Right atrium auricular region (tissue), 2 donors: Measurements from ENCODE around the gene ERN1. TPM values are rescaled to one million over a fixed set of nuclear protein-coding genes. Genes with fewer than 3 reads are reported as not detected.

Experiments used
- DNase-seq: peaks from one replicate; pipeline ENCODE4 v3.0.0-alpha.2; 2019; ENCODE audit warnings: low spot score
- H3K27ac ChIP-seq, 2 donors: fragments of 200-600 bp; sonication (generic); 1 replicate in 1 of 2; 2 replicates in 1 of 2; pipeline ENCODE4 v1.5.1; 2016 to 2019
- H3K27me3 ChIP-seq, 2 donors: fragments of 200-600 bp; sonication (generic); one replicate each; pipeline versions ENCODE4 v1.5.1 to v1.6.0; 2017 to 2019
- H3K36me3 ChIP-seq: fragments of 200-600 bp; sonication (generic); one replicate; pipeline ENCODE4 v1.5.1; 2016
- H3K4me1 ChIP-seq, 2 donors: fragments of 200-600 bp; sonication (generic); one replicate each; pipeline versions ENCODE4 v1.5.1 to v1.6.0; 2017 to 2019
- H3K4me3 ChIP-seq, 2 donors: fragments of 200-600 bp; sonication (generic); 1 replicate in 1 of 2; 2 replicates in 1 of 2; pipeline ENCODE4 v1.5.1; 2017 to 2019; ENCODE audit warnings: mild to moderate bottlenecking in 1 of 2, moderate library complexity in 1 of 2
- H3K9me3 ChIP-seq, 2 donors: fragments of 200-600 bp; sonication (generic); one replicate each; pipeline ENCODE4 v1.5.1; 2019
- CTCF ChIP-seq, 2 donors: fragments of 200-600 bp; sonication (generic); IDR thresholded peaks; one replicate each; pipeline ENCODE4 v1.5.1; 2019; ENCODE audit warnings: antibody characterized with exemption in 2 of 2
- total RNA-seq, 2 donors: library from RNA; depleted of rRNA; stranded (reverse); fragments of >200 nt; gene quantifications; one replicate each; pipeline ENCODE4 v1.1.0, GENCODE V29; 2016

The ERN1 gene
- total RNA-seq, 2 donors from 2014 or later: 7.0 to 11.9 TPM

- H3K4me3 ChIP-seq: no peak overlapping the region
- peaks cover 51% of the 10 kb centered on the region for H3K36me3 ChIP-seq
- TF ChIP-seq CTCF (IDR thresholded peaks at IDR 0.05): no peak
- peaks cover 9 to 24% of the 10 kb centered on the region in 2 donors for H3K9me3 ChIP-seq
- H3K27me3 ChIP-seq: no peaks in the 10 kb centered on the region
- H3K27ac ChIP-seq: no peak overlapping the region
- DNase-seq: no peak
- H3K4me1 ChIP-seq: peaks cover 0 to 7% of the 10 kb centered on the region in 2 donors
These were observed 62.3 kb downstream of the ERN1 start for GRCh38 chr17:64067657-64068056.

GRCh38 chr17:64066716-64067115 lies 63.2 kb downstream of the ERN1 start:
- H3K27me3 ChIP-seq: no peaks in the 10 kb centered on the region
- peaks cover 0 to 7% of the 10 kb centered on the region in 2 donors for H3K4me1 ChIP-seq
- peaks cover 9 to 24% of the 10 kb centered on the region in 2 donors for H3K9me3 ChIP-seq
- H3K4me3 ChIP-seq: no peak overlapping the region
- no peak for DNase-seq
- H3K27ac ChIP-seq: no peak overlapping the region
- TF ChIP-seq CTCF (IDR thresholded peaks at IDR 0.05): no peak
- H3K36me3 ChIP-seq: peaks cover 45% of the 10 kb centered on the region

- TF ChIP-seq CTCF (IDR thresholded peaks at IDR 0.05): no peak
- peaks cover 0 to 7% of the 10 kb centered on the region in 2 donors for H3K4me1 ChIP-seq
- peaks cover 41% of the 10 kb centered on the region for H3K36me3 ChIP-seq
- no peak overlapping the region for H3K27ac ChIP-seq
- peaks cover 9 to 18% of the 10 kb centered on the region in 2 donors for H3K9me3 ChIP-seq
- no peaks in the 10 kb centered on the region for H3K27me3 ChIP-seq
- H3K4me3 ChIP-seq: no peak overlapping the region
- no peak for DNase-seq
These were observed 64.8 kb downstream of the ERN1 start for GRCh38 chr17:64065161-64065560.

- no peaks in the 10 kb centered on the region for H3K27me3 ChIP-seq
- no peak for DNase-seq
- no peak overlapping the region for H3K4me3 ChIP-seq
- peaks cover 37% of the 10 kb centered on the region for H3K36me3 ChIP-seq
- H3K4me1 ChIP-seq: peaks cover 0 to 7% of the 10 kb centered on the region in 2 donors
- H3K27ac ChIP-seq: no peak overlapping the region
- TF ChIP-seq CTCF (IDR thresholded peaks at IDR 0.05): no peak
- peaks cover 4 to 9% of the 10 kb centered on the region in 2 donors for H3K9me3 ChIP-seq
These were observed 65.6 kb downstream of the ERN1 start for GRCh38 chr17:64064331-64064730.

- Histone ChIP-seq H3K27ac (no peak overlapping the region), H3K4me1 (peaks cover 0 to 7% of the 10 kb centered on the region in 2 donors), H3K36me3 (peaks cover 31% of the 10 kb centered on the region), H3K4me3 (no peak overlapping the region), H3K27me3 (no peaks in the 10 kb centered on the region), H3K9me3 (peaks cover 0 to 4% of the 10 kb centered on the region in 2 donors)
- DNase-seq: peak; percentile 67
- peak in 1 of 2 donors; percentile 60 for TF ChIP-seq CTCF (IDR thresholded peaks at IDR 0.05)
These were observed 66.1 kb downstream of the ERN1 start for GRCh38 chr17:64063766-64064224.

- no peaks in the 10 kb centered on the region for H3K9me3 ChIP-seq
- H3K27ac ChIP-seq: no peak overlapping the region
- peaks cover 24% of the 10 kb centered on the region for H3K36me3 ChIP-seq
- DNase-seq: no peak
- H3K27me3 ChIP-seq: no peaks in the 10 kb centered on the region
- H3K4me1 ChIP-seq: peaks cover 0 to 7% of the 10 kb centered on the region in 2 donors
- no peak for TF ChIP-seq CTCF (IDR thresholded peaks at IDR 0.05)
- no peak overlapping the region for H3K4me3 ChIP-seq
These were observed 66.9 kb downstream of the ERN1 start for GRCh38 chr17:64063088-64063487.
